Duodenal mucosa (tissue), 2 donors: Measurements from ENCODE around the gene PLPP4.

Source experiments
- H3K27ac ChIP-seq: one replicate; pipeline ENCODE4 v1.7.0; 2013; ENCODE audit warnings: low read depth, low read length
- H3K27me3 ChIP-seq, 2 donors: one replicate each; pipeline ENCODE4 v1.7.0; 2013; ENCODE audit warnings: low read length in 2 of 2, control low read depth in 1 of 2; ENCODE audit not compliant: insufficient read depth in 2 of 2, control insufficient read depth in 1 of 2
- H3K36me3 ChIP-seq, 2 donors: one replicate each; pipeline ENCODE4 v1.7.0; 2013; ENCODE audit warnings: low read length in 2 of 2, control low read depth in 1 of 2; ENCODE audit not compliant: insufficient read depth in 2 of 2, control insufficient read depth in 1 of 2
- H3K4me1 ChIP-seq, 2 donors: one replicate each; pipeline ENCODE4 v1.7.0; 2013; ENCODE audit warnings: low read length in 2 of 2, control low read depth in 1 of 2; ENCODE audit not compliant: insufficient read depth in 2 of 2, control insufficient read depth in 1 of 2
- H3K4me3 ChIP-seq, 2 donors: one replicate each; pipeline ENCODE4 v1.7.0; 2013; ENCODE audit warnings: low read length in 2 of 2, low read depth in 1 of 2
- H3K9ac ChIP-seq, 2 donors: one replicate each; pipeline ENCODE4 v1.7.0; 2013; ENCODE audit warnings: low read length in 2 of 2, low read depth in 1 of 2
- H3K9me3 ChIP-seq, 2 donors: one replicate each; pipeline ENCODE4 v1.7.0; 2013; ENCODE audit warnings: low read length in 2 of 2, control low read depth in 1 of 2; ENCODE audit not compliant: control insufficient read depth in 1 of 2

The PLPP4 gene

GRCh38 chr10:120612756-120613155 is 155.7 kb downstream of the PLPP4 start:
- no peaks in the 10 kb centered on the region for H3K4me1 ChIP-seq
- H3K27ac ChIP-seq = no peak overlapping the region
- H3K36me3 ChIP-seq = no peaks in the 10 kb centered on the region
- H3K9me3 ChIP-seq = peaks cover 0 to 7% of the 10 kb centered on the region in 2 donors
- no peak overlapping the region for H3K4me3 ChIP-seq
- H3K9ac ChIP-seq = no peak overlapping the region
- H3K27me3 ChIP-seq = no peaks in the 10 kb centered on the region

- Histone ChIP-seq H3K36me3 (no peaks in the 10 kb centered on the region), H3K9ac (no peak overlapping the region), H3K4me3 (no peak overlapping the region)
Observed at GRCh38 chr10:120613180-120613579, 156.2 kb downstream of the PLPP4 start.

GRCh38 chr10:120614680-120615079 is 157.7 kb downstream of the PLPP4 start:
- Histone ChIP-seq H3K27ac (no peak overlapping the region), H3K9ac (no peak overlapping the region), H3K9me3 (peaks cover 0 to 7% of the 10 kb centered on the region in 2 donors), H3K4me3 (no peak overlapping the region), H3K36me3 (no peaks in the 10 kb centered on the region), H3K27me3 (no peaks in the 10 kb centered on the region), H3K4me1 (no peaks in the 10 kb centered on the region)

More at GRCh38 chr10:120613180-120613579, 156.2 kb downstream of the PLPP4 start:
- Histone ChIP-seq H3K4me1 (no peaks in the 10 kb centered on the region), H3K27ac (no peak overlapping the region), H3K9me3 (peaks cover 0 to 7% of the 10 kb centered on the region in 2 donors), H3K27me3 (no peaks in the 10 kb centered on the region)

GRCh38 chr10:120616311-120616911 is 159.4 kb downstream of the PLPP4 start:
- Histone ChIP-seq H3K4me1 (no peaks in the 10 kb centered on the region), H3K9ac (no peak overlapping the region), H3K9me3 (peaks cover 0 to 7% of the 10 kb centered on the region in 2 donors), H3K4me3 (no peak overlapping the region), H3K27ac (no peak overlapping the region), H3K36me3 (no peaks in the 10 kb centered on the region), H3K27me3 (no peaks in the 10 kb centered on the region)

- H3K4me1 ChIP-seq = no peaks in the 10 kb centered on the region
- no peak overlapping the region for H3K27ac ChIP-seq
- no peak overlapping the region for H3K4me3 ChIP-seq
- H3K36me3 ChIP-seq = no peaks in the 10 kb centered on the region
- H3K9me3 ChIP-seq = no peaks in the 10 kb centered on the region
- H3K27me3 ChIP-seq = no peaks in the 10 kb centered on the region
- H3K9ac ChIP-seq = no peak overlapping the region
Observed at GRCh38 chr10:120628197-120628596, 171.2 kb downstream of the PLPP4 start.

- H3K9ac ChIP-seq = no peak overlapping the region
- no peaks in the 10 kb centered on the region for H3K9me3 ChIP-seq
- H3K27ac ChIP-seq = no peak overlapping the region
- no peaks in the 10 kb centered on the region for H3K36me3 ChIP-seq
- no peak overlapping the region for H3K4me3 ChIP-seq
- H3K27me3 ChIP-seq = no peaks in the 10 kb centered on the region
- H3K4me1 ChIP-seq = no peaks in the 10 kb centered on the region
Observed at GRCh38 chr10:120630266-120630665, 173.2 kb downstream of the PLPP4 start.

GRCh38 chr10:120632047-120632446 is 175.0 kb downstream of the PLPP4 start:
- Histone ChIP-seq H3K36me3 (no peaks in the 10 kb centered on the region), H3K4me3 (no peak overlapping the region), H3K27ac (no peak overlapping the region), H3K27me3 (no peaks in the 10 kb centered on the region), H3K4me1 (no peaks in the 10 kb centered on the region), H3K9ac (no peak overlapping the region), H3K9me3 (no peaks in the 10 kb centered on the region)

- Histone ChIP-seq H3K9ac (no peak overlapping the region), H3K36me3 (no peaks in the 10 kb centered on the region), H3K4me1 (no peaks in the 10 kb centered on the region)
Observed at GRCh38 chr10:120632942-120633341, 175.9 kb downstream of the PLPP4 start.

GRCh38 chr10:120634659-120635058 is 177.6 kb downstream of the PLPP4 start:
- Histone ChIP-seq H3K27me3 (no peaks in the 10 kb centered on the region), H3K9ac (no peak overlapping the region), H3K4me3 (no peak overlapping the region), H3K36me3 (no peaks in the 10 kb centered on the region), H3K4me1 (no peaks in the 10 kb centered on the region), H3K27ac (no peak overlapping the region), H3K9me3 (no peaks in the 10 kb centered on the region)

More at GRCh38 chr10:120632942-120633341, 175.9 kb downstream of the PLPP4 start:
- Histone ChIP-seq H3K9me3 (no peaks in the 10 kb centered on the region), H3K4me3 (no peak overlapping the region), H3K27ac (no peak overlapping the region), H3K27me3 (no peaks in the 10 kb centered on the region)
